ENCODE measurements around the gene B9D1.

Gene B9D1

DNA sequence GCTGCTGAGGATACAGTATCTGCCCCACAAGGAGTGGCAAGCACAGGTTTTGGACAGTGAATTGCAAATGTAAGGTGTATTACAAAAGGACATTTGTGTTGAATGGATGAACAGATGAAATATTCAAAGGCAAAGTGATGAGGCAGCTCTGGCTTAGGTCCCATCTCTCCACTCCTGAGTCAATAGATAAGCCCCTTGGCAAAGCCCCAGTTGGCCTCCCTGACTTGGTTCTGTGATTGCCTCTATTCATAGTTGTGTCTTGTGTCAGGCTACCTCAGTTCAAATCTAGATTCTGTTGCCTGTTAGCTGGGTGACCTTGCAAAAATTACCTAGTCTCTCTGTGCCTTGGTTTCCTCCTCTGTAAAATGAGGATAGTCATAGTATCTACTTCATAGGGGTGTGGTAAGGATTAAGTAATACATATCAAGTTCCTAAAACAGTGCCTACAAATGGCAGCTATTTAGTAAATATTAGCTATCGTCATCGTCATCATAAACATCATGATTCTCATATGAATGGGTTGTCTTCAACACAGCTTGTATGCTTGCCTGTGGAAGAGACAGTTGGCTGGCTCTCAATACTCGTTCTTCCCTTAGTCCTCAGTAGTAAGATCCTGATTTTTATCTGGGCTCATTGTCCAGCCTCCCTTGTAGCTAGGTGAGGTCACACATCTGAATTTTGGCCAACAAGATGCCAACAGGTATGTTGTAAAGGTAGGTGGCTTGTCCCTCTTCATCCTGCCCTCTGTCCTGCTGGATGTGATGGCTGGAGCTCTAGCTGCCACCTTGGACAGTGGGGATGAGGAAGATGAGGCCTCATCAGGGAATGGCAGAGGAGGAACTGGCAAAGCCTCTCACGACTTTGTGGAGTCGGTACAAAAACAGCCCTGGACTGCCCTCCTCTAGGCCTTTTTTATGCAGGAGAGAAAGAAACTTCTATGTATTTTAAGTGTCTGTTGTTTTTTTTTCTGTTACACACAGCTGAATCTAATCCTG is 26.6 kb upstream of the B9D1 start:
- no peak for DNase-seq (ENCODE audit: low read depth)

DNA sequence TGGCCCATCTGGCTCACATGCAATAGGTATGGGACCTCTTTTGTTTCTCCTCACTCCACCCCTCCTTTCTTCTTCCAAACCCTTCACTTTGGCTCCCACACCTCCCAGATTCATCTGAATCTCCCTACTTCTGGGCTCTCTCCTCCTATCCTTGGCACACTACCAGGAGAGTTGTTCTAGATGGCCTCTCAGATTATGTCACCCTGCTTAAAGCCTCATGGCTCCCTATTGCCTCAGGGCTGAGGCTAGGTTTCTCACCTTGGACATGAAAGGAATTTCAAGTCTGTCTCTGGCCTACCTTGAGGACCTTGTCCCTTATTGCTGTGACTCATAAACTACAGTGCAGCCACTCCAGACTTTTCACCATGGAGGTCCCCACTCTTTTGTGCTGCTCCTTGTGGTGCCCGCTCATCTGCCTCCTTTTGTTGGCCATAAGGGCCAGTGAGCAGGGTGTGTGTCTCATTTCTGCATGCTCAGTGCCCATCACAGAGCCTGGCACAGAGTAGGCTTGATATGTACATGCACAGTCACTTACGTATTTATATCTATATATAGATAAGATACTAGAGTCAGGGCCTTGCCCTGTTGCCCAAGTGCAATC is 25.5 kb upstream of the B9D1 start:
- no peak for DNase-seq (ENCODE audit: low read depth)

DNA sequence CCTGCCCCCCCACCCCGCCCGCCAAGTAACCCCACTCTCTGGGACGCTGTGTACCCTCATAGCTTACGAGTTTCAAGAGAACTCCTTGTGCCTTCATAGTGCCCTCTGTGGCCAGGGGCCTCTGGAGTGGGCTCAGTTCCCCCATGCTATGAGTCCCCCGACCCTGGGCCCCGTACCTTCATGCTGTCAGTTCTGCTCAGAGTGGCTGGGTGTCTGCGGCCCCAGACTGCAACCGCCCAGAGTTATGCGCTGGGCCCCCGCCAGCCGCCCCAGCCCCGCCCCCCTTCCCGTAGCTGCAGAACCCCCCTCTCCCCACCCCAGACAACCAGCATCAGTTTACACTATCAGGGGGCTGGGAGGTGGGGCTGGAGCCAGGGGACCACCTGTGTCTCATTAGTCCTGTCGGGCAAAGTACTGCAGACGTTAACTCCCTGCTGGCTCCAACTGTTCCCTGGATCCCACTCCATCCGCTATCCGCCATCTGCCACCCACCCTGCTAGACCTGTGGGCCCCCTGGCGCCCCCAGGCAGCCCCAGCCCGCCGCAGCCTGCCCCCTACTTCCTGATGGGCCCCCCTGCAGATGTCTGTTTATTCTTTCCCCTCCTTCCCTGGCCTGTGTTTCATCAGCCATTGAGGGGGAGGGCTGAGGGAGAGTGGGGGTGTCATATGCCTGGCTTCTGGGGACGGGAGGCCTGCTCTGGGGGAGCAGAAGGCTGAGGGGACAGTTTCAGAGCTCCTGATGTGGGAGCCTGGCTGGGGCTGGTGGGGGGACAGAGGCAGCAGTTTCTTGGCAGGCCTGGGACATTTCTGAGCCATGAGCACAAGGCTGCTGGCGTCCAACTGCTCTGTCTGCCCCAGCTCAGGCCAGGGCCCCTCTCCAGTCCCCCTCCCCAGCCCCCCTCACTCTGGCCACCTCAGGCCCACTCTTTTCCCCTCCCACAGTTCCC is 24.7 kb upstream of the B9D1 start, which contains the start of gene MFAP4:
MFAP4 (minus strand) TSS at position 217 of the 947 bp plus-strand sequence; CDS start at position 182, 35 bp downstream.
- DNase-seq (ENCODE audit: low read depth), result no peak

DNA sequence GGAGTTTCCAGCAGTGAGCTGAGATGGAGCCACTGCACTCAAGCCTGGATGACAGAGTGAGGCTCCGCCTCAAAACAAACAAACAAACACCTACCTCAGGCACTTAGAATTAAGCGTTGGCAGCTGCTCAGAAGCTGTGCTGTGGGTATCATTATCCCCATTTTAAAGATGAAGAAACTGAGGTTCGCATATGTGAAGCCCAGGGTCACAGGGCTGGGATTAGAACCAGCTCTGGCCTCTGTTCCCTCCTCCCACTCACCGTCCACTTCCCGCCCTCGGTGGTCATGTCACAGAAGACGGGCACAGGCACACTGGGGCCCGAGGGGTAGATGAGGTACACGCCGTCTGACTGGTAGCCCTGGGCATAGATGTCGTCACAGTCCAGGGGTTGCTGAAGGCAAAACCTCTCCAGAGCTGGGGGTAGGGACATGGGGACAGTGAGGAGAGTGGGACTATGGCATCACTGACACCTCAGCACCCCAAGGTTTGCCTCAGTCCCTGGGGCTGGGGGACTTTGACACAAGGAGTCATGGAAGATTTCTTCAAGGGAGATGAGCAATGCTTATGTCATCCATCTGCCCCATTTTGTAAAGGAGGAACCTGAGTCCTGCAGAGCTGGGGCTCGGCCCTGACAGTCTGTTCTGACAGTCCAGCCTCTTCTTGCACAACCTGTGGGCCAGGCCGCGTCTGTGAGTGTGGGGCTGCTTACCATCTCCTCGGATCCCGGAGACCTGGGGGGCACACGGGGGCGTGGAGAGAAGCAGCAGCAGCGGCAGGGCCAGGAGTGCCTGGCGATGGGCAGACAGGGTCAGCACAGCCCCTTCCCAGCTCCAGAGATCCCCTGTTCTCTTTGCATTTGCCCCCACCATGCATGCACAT is 23.8 kb upstream of the B9D1 start:
- DNase-seq (ENCODE audit: low read depth), result no peak

DNA sequence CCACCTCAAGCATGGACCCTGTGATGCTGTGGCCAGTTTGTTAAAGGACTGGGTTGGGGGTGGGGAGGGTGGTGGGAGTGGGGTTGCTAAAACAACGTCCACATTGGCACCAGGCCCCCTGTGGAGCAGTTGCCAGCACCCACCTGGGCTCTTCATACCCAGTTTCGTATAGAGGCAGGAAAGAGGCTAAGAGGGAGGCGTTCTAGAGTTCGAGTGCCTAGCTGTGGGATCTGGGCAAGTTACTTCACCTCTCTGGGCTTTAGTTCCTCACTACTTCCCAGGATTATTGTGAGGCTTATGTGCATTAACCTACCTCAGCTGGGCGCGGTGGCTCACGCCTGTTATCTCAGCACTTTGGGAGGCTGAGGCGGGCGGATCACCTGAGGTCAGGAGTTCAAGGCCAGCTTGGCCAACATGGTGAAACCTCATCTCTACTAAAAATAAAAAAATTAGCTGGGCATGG is 23.0 kb upstream of the B9D1 start:
- DNase-seq (ENCODE audit: low read depth), result no peak

DNA sequence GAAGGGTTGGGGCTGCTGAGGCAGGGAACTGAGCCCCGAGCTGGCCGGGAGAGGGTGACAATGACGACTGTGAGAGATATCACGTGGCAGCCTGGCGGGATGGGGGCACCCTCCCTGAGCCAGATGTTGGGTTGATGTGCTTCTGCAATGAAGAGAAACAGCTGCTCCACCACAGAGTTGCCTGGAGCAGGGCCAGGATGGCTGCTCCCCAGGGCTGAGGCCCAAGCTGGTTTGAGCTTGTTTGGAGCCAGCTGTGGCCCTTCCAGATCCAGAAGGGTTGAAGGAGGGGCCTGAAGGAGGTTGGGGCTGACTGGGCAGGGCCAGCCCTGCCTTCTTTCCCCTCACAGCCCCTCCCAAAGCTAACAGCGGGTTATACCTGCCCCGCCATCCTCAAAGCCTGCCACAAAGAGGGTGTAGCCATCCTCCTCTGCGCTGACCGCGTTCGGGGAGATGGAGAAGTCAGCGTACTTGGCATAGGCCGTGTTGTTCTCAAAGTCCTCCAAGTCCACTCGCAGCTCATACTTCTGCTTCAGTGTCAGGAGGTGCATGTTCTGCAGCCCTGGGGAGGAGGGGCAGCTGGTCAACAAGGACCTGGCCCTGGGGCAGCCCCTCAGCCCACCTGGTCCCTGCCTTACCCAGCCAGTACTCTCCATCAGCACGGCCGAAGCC is 22.3 kb upstream of the B9D1 start:
- DNase-seq (ENCODE audit: low read depth), result no peak

DNA sequence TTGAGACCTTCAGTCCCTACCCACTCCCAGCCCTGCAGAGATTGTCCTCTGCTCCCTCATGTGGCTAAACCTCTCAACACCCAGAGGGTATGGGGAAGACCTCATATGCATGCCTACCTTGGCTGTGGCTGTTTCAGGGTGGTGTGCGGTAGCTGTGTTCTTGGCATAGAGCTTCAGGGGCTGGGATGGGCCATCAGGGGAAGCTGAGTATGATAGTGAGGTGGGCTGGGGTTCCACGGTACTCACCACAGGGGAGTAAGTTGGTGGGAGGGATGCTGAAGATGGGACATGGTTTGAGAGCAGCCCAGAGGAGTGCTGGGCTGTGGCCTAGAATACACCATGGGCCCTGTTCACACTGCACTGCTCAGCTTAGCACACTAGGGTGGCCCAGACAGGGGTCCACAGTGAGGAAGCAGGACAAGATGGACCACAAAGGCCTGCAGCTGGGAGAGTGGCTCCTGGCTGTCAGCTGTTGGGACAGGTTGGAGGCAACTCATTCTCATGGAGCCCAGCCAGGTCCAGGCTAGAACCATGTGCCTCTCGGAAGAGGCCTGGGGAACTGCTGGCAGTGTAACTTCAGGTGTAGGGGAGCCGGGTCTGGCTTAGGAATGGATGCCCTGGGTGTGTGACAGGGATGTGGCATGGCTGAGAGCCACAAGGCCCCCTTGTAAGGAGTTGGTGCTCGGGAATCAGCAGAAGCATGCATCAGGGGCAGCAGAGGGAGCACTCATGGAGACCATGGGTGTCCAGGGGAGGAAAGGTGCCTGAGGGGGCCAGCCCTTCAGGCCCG is 21.4 kb upstream of the B9D1 start:
- no peak for DNase-seq (ENCODE audit: low read depth)

DNA sequence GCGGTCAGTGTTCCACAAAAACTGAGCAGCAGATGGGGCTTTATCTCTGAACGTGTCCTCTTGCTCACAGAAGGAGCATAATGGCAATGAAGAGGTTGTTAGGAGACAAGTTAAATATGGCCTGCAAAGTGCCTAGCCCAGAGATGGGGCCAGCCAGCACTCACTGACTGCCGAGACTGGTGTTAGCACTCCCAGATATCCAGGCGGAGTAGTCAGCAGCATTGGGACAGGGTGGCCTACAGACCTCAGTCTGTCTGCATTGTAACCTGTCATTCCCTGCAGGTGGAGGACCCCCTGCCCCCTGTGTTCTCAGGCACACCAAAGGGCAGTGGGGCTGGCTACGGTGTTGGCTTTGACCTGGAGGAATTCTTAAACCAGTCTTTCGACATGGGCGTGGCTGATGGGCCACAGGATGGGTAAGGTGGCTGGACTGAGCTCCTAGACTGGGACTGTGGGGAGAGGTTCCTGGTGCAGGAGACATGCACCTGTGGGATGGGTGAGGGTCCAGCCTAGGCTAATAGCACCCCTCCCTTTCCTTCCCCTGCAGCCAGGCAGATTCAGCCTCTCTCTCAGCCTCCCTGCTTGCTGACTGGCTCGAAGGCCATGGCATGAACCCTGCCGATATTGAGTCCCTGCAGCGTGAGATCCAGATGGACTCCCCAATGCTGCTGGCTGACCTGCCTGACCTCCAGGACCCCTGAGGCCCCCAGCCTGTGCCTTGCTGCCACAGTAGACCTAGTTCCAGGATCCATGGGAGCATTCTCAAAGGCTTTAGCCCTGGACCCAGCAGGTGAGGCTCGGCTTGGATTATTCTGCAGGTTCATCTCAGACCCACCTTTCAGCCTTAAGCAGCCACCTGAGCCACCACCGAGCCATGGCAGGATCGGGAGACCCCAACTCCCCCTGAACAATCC is 20.3 kb upstream of the B9D1 start:
- DNase-seq (ENCODE audit: low read depth), result no peak

DNA sequence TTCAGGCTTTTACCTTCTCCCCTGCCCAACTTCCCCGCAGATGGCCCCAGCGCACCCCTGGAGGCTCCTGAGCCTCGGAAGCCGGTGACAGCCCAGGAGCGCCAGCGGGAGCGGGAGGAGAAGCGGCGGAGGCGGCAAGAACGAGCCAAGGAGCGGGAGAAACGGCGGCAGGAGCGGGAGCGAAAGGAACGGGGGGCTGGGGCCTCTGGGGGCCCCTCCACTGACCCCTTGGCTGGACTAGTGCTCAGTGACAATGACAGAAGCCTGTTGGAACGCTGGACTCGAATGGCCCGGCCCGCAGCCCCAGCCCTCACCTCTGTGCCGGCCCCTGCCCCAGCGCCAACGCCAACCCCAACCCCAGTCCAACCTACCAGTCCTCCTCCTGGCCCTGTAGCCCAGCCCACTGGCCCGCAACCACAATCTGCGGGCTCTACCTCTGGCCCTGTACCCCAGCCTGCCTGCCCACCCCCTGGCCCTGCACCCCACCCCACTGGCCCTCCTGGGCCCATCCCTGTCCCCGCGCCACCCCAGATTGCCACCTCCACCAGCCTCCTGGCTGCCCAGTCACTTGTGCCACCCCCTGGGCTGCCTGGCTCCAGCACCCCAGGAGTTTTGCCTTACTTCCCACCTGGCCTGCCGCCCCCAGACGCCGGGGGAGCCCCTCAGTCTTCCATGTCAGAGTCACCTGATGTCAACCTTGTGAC is 19.4 kb upstream of the B9D1 start:
- DNase-seq (ENCODE audit: low read depth), result no peak

DNA sequence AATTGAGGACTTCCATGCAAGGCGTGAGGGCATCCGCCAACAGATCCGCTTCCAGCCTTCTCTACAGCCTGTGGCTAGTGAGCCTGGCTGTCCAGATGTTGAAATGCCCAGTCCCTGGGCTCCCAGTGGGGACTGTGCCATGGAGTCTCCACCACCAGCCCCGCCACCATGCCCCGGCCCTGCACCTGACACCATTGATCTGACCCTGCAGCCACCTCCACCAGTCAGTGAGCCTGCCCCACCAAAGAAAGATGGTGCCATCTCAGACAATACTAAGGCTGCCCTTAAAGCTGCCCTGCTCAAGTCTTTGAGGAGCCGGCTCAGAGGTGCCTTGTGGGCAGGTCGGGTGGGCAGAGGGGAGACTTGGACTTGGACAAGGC is 18.8 kb upstream of the B9D1 start:
- no peak for DNase-seq (ENCODE audit: low read depth)

DNA sequence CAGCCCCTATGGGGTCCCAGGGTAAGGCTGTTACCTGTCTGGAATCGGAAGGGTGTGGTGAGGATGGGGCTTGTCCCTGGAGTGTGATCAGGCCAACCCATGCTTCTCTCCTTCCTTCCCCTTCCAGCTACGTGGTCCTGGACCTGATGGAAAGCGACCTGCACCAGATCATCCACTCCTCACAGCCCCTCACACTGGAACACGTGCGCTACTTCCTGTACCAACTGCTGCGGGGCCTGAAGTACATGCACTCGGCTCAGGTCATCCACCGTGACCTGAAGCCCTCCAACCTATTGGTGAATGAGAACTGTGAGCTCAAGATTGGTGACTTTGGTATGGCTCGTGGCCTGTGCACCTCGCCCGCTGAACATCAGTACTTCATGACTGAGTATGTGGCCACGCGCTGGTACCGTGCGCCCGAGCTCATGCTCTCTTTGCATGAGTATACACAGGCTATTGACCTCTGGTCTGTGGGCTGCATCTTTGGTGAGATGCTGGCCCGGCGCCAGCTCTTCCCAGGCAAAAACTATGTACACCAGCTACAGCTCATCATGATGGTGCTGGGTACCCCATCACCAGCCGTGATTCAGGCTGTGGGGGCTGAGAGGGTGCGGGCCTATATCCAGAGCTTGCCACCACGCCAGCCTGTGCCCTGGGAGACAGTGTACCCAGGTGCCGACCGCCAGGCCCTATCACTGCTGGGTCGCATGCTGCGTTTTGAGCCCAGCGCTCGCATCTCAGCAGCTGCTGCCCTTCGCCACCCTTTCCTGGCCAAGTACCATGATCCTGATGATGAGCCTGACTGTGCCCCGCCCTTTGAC is 18.2 kb upstream of the B9D1 start:
- DNase-seq (ENCODE audit: low read depth), result no peak

DNA sequence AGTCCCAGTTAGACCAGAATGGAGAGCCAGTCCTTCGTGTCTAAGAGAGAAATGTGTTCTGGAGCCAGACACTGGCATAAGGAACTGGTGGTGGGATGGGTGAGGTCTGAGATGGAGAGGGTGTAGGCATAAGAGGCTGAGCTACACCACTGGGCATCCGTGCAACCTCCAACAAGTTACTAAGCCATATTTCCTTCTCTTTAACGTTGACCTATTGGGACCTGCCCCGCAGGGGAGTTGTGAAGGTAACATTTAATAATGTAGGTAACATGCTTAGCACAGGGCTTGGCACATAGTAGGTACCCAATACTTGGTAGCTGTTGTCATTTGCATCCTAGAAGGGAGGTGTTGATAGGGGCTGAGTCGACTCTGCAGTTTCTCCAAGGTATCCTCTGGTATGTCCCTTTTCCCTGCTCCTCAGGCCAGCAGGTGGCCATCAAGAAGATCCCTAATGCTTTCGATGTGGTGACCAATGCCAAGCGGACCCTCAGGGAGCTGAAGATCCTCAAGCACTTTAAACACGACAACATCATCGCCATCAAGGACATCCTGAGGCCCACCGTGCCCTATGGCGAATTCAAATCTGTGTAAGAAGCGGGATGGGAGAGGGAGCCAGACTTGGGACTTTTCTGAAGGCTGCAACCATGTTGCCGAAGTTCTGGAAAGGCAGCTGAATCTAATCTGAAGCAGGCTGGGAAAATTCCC is 17.0 kb upstream of the B9D1 start:
- no peak for DNase-seq (ENCODE audit: low read depth)

DNA sequence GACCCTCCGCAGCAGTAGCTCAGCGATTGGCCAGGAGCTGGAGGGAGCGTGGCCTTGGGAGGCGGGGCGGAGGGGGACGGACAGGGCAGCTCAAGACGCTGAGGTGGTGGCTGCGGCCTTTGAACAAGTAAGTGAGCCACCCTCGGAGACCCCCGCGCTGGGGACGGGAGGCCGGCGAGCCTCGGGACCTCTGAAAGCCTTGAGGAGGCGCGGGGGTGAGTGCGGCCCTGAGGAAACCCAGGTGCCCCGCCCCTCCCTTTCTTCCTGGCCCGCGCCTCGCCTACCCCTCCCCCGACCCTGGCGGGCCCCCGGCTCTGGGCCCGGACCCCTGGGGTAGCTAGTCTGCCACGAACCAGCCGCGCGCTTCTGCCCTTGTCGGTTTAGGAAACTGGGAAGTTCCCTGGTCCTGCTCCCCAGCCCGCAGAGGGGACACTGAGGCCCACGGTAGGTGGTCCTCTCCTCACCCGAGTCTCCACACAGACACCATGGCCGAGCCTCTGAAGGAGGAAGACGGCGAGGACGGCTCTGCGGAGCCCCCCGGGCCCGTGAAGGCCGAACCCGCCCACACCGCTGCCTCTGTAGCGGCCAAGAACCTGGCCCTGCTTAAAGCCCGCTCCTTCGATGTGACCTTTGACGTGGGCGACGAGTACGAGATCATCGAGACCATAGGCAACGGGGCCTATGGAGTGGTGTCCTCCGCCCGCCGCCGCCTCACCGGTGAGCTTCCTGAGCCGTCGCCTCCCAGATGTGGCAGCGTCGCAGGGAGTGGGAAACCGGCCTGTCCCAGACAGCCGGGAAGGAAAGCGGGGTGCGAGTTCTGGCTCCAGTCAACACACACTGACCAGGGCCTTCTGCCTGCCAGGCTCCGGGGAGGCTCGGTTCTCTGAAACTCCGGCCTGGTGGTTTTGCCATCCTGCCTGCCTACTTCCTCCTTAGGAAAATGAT is 16.2 kb upstream of the B9D1 start, which contains the start of gene MAPK7:
MAPK7 (plus strand) TSS at position 83 of the 945 bp plus-strand sequence; CDS start at position 486, 403 bp downstream.
- DNase-seq (ENCODE audit: low read depth), result no peak

DNA sequence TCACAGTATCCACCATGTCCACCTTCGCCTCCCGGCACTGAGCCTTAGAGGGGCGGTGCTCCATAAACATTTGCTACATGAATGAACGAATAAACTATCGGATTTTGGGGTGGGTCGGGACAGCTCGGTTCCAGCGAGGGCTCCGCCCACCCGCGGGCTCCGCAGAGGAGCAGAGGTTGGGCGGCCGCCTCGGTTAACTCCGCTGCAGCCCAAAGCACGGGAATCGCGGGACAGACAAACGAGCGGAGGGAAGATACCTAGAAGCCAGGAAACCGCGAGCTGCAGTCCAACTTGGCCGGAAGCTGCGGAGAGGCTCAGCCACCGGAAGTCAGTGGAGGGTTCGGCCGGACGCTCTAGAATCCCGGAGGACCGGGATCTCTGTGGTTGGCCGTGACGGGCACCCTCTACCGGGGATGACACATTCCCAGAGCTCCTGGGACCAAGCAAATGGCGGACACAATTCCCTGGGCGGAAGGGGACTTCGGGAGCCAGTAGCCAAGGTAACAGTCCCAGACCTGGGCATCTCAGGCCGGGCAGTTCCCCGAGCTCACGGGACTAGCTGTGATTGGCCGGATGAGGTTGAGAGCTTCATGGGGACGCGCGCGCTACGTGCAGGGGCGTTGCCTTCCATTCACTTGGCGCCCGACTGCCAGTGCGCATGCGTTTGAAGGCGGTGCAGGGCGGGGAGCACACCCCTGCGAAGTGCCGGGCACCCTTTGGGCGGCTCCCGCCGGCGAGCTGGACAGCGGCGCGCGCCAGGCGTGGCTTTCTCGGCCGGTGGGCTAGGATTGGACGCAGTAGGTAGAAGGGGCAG is 15.3 kb upstream of the B9D1 start:
- peak; percentile 94 for DNase-seq (ENCODE audit: low read depth)
